ENCODE measurements around the gene ZNF837. TPM values are rescaled to one million over a fixed set of nuclear protein-coding genes. Genes with fewer than 3 reads are reported as not detected.

ZNF837 gene
- total RNA-seq, 1 donor from 2014 or later = 0.48 TPM

GRCh38 chr19:58372311-58373133, 8.3 kb downstream of the ZNF837 start:
- DNase-seq (ENCODE audit: low spot score) = no peak

GRCh38 chr19:58368561-58369360, 12.1 kb downstream of the ZNF837 start:
- DNase-seq (ENCODE audit: low spot score) = no peak

- DNase-seq (ENCODE audit: low spot score) = no peak
These were observed 13.0 kb downstream of the ZNF837 start for GRCh38 chr19:58367698-58368454.

GRCh38 chr19:58366585-58367430, 14.0 kb downstream of the ZNF837 start:
- no peak for DNase-seq (ENCODE audit: low spot score)

- DNase-seq (ENCODE audit: low spot score) = no peak
These were observed 16.7 kb downstream of the ZNF837 start for GRCh38 chr19:58364146-58364545.

- DNase-seq (ENCODE audit: low spot score) = peak; percentile 99
These were observed 18.4 kb downstream of the ZNF837 start, which contains the start of gene ZNF497 for GRCh38 chr19:58362272-58362994. TSS of gene ZNF497 (minus strand) at chr19:58362751. CDS start at chr19:58357635, 5,116 bp downstream.

GRCh38 chr19:58361900-58362271, 18.9 kb downstream of the ZNF837 start:
- DNase-seq (ENCODE audit: low spot score) = peak; percentile 89

- DNase-seq (ENCODE audit: low spot score) = no peak
These were observed 23.2 kb downstream of the ZNF837 start for GRCh38 chr19:58357481-58358145.

- no peak for DNase-seq (ENCODE audit: low spot score)
These were observed 23.9 kb downstream of the ZNF837 start for GRCh38 chr19:58356766-58357480.

- no peak for DNase-seq (ENCODE audit: low spot score)
These were observed 24.7 kb downstream of the ZNF837 start for GRCh38 chr19:58355908-58356765.

GRCh38 chr19:58355215-58355796, 25.5 kb downstream of the ZNF837 start:
- DNase-seq (ENCODE audit: low spot score) = no peak

- no peak for DNase-seq (ENCODE audit: low spot score)
These were observed 26.3 kb downstream of the ZNF837 start for GRCh38 chr19:58354478-58355030.

- no peak for DNase-seq (ENCODE audit: low spot score)
These were observed 26.9 kb downstream of the ZNF837 start for GRCh38 chr19:58353717-58354477.

- no peak for DNase-seq (ENCODE audit: low spot score)
These were observed 27.8 kb downstream of the ZNF837 start, which contains the start of gene A1BG for GRCh38 chr19:58352760-58353671. TSS of gene A1BG (minus strand) at chr19:58353492. CDS start at chr19:58353437, 55 bp downstream.

All from mesenteric fat pad (tissue), 1 donor.